HG03135 (cell line): ENCODE measurements around the gene OGDH.
"Not testable (repeated sequence)": the region's sequence is repeated elsewhere in the genome, so short reads cannot be mapped to it uniquely, and the experiment has no call there.

Experiments
- ATAC-seq: cut with Tn5 transposase; IDR thresholded peaks from one replicate; pipeline ENCODE4 v1.9.1; 2021; ENCODE audit warnings: mild to moderate bottlenecking, moderate library complexity; ENCODE audit not compliant: unreplicated experiment

Gene OGDH

GRCh38 chr7:44606341-44607140 is at the start of gene OGDH:
OGDH (plus strand) TSS chr7:44606627; CDS start chr7:44624344, 17,717 bp downstream.
- ATAC-seq, result peak; percentile 95

DNA sequence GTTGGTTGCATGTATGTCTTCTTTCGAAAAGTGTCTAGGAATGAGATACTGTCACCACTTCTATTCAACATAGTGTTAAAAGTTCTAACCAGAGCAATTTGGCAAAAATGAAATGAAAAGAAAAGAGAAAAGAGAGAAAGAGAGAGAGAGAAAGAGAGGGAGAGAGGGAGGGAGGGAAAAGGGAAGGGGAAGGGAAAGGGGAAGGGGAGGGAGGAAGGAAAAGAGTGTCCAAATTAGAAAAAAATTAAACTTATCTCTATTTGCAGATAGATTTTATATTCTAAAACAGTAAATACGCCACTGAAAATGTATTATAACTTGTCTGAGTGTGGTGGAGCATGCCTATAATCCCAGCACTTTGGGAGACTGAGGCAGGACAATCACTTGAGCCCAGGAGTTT is 48.9 kb upstream of the OGDH start:
- ATAC-seq, result no peak

- ATAC-seq, result no peak
Observed at GRCh38 chr7:44559485-44559884, 46.9 kb upstream of the OGDH start.

GRCh38 chr7:44561481-44561880 is 44.9 kb upstream of the OGDH start:
- no peak for ATAC-seq

DNA sequence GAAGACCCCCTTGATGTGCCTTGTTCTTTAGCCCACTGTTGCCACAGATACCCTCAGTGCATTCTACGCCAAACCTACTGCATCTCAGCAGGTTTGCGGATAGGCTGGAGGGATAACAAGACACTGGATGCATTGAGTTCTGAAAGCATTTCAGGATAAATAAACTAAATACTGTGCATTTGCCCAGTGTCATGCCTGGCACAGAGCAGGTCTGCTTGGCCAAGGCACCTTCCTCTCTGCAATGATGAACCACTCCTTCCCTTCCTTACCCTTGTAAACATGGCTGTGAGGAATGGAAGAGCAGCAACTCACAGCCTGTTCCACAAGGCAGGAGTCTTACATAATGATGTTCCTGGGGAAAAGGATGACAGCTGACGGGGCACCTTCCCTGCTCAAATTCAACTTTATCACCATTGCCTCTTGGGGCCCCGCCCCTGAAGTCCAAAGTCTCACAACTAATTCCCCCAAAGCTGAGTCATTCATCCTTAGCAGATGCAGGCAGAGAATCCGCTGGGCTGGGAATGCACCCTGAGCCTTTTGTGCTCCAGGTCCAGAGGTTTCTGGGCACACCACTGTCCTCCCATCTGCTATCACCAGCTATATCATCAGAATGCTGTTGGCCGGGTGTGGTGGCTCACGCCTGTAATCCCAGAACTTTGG is 44.3 kb upstream of the OGDH start:
- no peak for ATAC-seq

GRCh38 chr7:44562622-44562962 is 43.8 kb upstream of the OGDH start:
- not testable (repeated sequence) for ATAC-seq

GRCh38 chr7:44563171-44563679 is 43.2 kb upstream of the OGDH start:
- ATAC-seq, result no peak

GRCh38 chr7:44564606-44565005 is 41.8 kb upstream of the OGDH start:
- ATAC-seq, result no peak

- no peak for ATAC-seq
Observed at GRCh38 chr7:44565097-44565794, 41.2 kb upstream of the OGDH start.

GRCh38 chr7:44565795-44566559 is 40.5 kb upstream of the OGDH start:
- no peak for ATAC-seq

- ATAC-seq, result no peak
Observed at GRCh38 chr7:44566680-44567079, 39.7 kb upstream of the OGDH start.

GRCh38 chr7:44567884-44568283 is 38.5 kb upstream of the OGDH start:
- no peak for ATAC-seq

DNA sequence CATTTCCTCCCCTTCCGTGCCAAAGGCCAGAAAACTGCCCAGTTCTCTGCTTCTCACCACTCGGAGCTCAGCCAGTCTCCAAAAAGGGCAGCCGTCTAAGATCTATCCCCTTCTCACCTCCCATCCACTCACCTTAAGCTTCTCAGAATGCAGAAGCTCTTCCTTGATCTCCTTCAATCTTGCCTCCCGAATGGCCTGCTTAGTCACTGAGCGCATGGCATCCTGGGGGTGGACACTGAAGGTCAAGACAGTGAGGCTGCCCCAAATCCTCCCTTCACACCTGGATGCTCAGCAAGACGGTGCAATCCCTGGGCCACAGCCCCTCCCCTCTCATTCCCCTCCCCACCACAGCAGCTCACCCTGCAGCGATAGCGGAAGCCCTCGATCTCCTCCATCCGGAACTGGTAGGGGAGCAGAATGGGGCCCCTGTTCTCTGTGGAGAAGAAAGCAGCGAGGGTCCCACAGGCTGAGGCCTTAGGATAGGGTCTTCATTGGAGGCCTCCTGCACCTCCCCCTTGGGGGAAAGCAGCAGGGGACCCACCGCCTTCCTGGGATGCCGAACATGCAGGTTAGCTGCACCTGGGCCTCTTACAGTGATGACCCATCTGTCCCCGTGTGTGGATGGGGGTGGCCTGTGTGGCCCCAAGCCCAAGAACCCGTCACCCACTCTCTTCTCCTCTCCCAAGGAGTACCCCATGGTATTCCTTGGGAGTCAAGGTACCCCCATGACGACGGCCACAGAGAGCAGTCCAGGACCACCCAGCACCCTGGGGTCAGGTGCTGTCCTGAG is 37.5 kb upstream of the OGDH start:
- no peak for ATAC-seq

DNA sequence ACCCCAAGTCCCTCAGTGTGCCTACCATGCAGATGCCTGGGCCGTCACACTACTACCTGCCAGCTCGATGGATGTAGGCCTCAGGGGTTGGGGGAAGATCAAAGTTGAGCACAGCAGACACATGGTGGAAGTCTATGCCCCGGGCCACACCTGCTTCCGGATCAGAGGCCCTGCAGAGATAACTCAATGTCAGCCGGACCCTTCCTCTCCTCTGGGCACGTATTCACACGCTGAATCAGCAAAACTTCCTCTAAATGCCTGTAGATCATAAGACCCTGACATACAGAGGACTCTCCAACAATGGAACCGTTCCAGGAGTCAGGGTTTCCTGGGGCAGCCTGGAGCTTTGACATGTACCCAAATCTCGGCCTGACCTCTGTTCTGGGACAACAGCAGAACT is 36.5 kb upstream of the OGDH start:
- ATAC-seq, result no peak

GRCh38 chr7:44572771-44573170 is 33.7 kb upstream of the OGDH start:
- no peak for ATAC-seq

- peak; percentile 90 for ATAC-seq
Observed at GRCh38 chr7:44573464-44574286, 32.8 kb upstream of the OGDH start, which contains the start of gene DDX56. DDX56 (minus strand) TSS chr7:44573908; CDS start chr7:44573895, 13 bp downstream.

DNA sequence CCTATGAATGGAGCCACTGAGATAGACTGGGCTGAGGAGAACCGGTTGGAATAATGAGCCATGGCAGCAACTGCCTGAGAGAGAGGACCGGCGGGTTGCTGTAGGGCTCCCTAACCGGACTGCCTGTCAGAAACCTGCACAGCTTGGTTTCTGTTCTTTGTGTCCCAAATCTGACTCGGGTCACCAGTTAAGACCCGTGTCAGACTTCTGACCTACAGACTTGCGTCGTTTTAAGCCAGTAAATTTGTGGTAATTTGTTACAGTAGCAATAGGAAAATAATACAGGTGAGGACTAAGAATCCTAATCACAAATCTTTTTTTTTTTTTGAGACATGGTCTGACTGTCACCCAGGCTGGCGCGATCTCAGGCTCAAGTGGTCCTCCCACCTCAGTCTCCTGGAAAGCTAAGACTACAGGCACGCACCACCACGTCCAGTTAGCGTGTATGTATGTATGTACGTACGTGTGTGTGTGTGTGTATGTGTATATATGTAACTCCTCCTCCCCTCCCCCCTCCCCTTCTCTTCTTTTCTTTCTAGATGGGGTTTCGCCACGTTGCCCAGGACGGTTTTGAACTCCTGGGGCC is 32.0 kb upstream of the OGDH start:
- peak; percentile 25 for ATAC-seq

- ATAC-seq, result no peak
Observed at GRCh38 chr7:44575054-44575453, 31.4 kb upstream of the OGDH start.

GRCh38 chr7:44576228-44576627 is 30.2 kb upstream of the OGDH start:
- ATAC-seq, result no peak
